ENCODE measurements around the gene CCDC68.

- TF ChIP-seq CTCF (IDR thresholded peaks at IDR 0.05; ENCODE audit: control extremely low read depth in 1 of 3, insufficient read depth in 1 of 3, low read depth in 1 of 3, low read length in 3 of 3) (no peak), SUZ12 (IDR thresholded peaks at IDR 0.05; ENCODE audit: low read length) (no peak), MAX (IDR thresholded peaks at IDR 0.05) (no peak), EZH2 (IDR thresholded peaks at IDR 0.05; ENCODE audit: low read depth, low read length, severe bottlenecking) (no peak), TAF7 (optimal IDR thresholded peaks at IDR 0.05; ENCODE audit: borderline replicate concordance, low read depth, low read length) (no peak), SRF (IDR thresholded peaks at IDR 0.05; ENCODE audit: low read depth, low read length) (no peak), POLR2AphosphoS5 (IDR thresholded peaks at IDR 0.05; ENCODE audit: low read depth, low read length) (no peak), SIN3A (conservative IDR thresholded peaks at IDR 0.05 in 1 of 2, IDR thresholded peaks at IDR 0.05 in 1 of 2; ENCODE audit: low read depth in 1 of 2, low read length in 2 of 2) (no peak), E2F6 (IDR thresholded peaks at IDR 0.05) (no peak)
Measured at GRCh38 chr18:55002261-55002660, 43.0 kb upstream of the CCDC68 start.

All from H1 (cell line).